ENCODE data around the gene KCNQ5. TPM values are rescaled to one million over a fixed set of nuclear protein-coding genes. Genes with fewer than 3 reads are reported as not detected.

Gene KCNQ5
- total RNA-seq, 2 experiments from 2014 or later: 2.1 to 2.5 TPM

DNA sequence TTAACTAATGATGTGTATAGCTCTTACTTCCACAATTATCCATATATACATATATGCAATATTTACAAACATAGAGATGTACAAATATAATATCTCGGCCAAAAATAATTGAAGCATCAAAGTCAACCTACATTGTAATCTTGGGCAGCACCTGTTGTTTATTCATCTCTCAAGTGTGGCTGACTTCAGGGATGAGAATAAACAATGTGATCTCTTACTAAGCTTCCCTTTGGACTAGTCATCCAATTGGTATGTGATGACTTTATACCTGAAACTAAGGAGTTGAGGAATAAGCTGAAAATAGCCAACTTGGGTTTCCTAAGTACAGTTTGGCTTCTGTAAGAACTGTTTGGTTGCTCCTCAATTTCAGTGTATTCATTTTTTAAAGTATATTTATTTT is 346.8 kb downstream of the KCNQ5 start:
- Mint-ChIP-seq H3K36me3 (ENCODE audit: low read depth) (no peaks in the 10 kb centered on the region), H3K27me3 (no peaks in the 10 kb centered on the region), H3K4me3 (no peak overlapping the region), H3K27ac (no peak overlapping the region), H3K4me1 (ENCODE audit: low read depth) (no peaks in the 10 kb centered on the region), H3K9me3 (no peaks in the 10 kb centered on the region)
- intact Hi-C loops (cut with DNase I, micrococcal nuclease): no loop called here
- H3K36me3 ChIP-seq (ENCODE audit: insufficient read depth, low read length): no peaks in the 10 kb centered on the region
- no peaks in the 10 kb centered on the region for H3K4me1 ChIP-seq (ENCODE audit: insufficient read depth, low read length)
- H3K27me3 ChIP-seq (ENCODE audit: control insufficient read depth in 1 of 2, insufficient read depth in 2 of 2, low read length in 2 of 2): no peaks in the 10 kb centered on the region
- H3K4me3 ChIP-seq (ENCODE audit: low read length): no peak overlapping the region
- ChIA-PET CTCF (no interaction called here), POLR2A (no interaction called here)
- ATAC-seq (ENCODE audit: poor library complexity) (no peak), DNase-seq (no peak)
- no peak overlapping the region for H3K27ac ChIP-seq (ENCODE audit: low read depth in 1 of 2, low read length in 2 of 2)
- TF ChIP-seq, protein P1, sequence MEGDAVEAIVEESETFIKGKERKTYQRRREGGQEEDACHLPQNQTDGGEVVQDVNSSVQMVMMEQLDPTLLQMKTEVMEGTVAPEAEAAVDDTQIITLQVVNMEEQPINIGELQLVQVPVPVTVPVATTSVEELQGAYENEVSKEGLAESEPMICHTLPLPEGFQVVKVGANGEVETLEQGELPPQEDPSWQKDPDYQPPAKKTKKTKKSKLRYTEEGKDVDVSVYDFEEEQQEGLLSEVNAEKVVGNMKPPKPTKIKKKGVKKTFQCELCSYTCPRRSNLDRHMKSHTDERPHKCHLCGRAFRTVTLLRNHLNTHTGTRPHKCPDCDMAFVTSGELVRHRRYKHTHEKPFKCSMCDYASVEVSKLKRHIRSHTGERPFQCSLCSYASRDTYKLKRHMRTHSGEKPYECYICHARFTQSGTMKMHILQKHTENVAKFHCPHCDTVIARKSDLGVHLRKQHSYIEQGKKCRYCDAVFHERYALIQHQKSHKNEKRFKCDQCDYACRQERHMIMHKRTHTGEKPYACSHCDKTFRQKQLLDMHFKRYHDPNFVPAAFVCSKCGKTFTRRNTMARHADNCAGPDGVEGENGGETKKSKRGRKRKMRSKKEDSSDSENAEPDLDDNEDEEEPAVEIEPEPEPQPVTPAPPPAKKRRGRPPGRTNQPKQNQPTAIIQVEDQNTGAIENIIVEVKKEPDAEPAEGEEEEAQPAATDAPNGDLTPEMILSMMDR (IDR thresholded peaks at IDR 0.05): no peak
- H3K9me3 ChIP-seq (ENCODE audit: control insufficient read depth in 1 of 2, insufficient read depth in 1 of 2, low read length in 2 of 2): no peaks in the 10 kb centered on the region

DNA sequence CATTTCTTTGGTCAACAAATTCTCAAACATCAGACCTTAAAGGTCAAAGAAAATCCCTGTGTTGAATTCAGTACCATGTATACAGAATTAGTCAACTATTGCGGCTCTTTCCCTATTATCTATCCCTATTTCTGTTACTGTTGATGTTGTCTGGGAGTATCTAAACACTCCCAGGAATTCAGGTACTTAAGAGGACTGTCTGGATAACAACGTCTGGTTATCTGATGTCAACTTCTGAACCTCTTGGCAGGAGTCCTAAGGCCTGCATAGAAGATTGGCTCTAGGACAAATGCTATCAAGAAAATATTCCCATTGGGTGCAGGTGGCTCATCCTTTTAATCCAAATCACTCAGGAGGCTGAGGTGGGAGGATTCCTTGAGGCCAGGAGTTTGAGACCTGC is 347.8 kb downstream of the KCNQ5 start:
- Mint-ChIP-seq H3K27ac (no peak overlapping the region), H3K9me3 (no peaks in the 10 kb centered on the region), H3K4me3 (no peak overlapping the region), H3K36me3 (ENCODE audit: low read depth) (no peaks in the 10 kb centered on the region), H3K4me1 (ENCODE audit: low read depth) (no peaks in the 10 kb centered on the region), H3K27me3 (no peaks in the 10 kb centered on the region)
- DNase-seq (no peak), ATAC-seq (ENCODE audit: poor library complexity) (no peak)
- Histone ChIP-seq H3K27me3 (ENCODE audit: control insufficient read depth in 1 of 2, insufficient read depth in 2 of 2, low read length in 2 of 2) (no peaks in the 10 kb centered on the region), H3K27ac (ENCODE audit: low read depth in 1 of 2, low read length in 2 of 2) (no peak overlapping the region), H3K4me3 (ENCODE audit: low read length) (no peak overlapping the region), H3K4me1 (ENCODE audit: insufficient read depth, low read length) (no peaks in the 10 kb centered on the region), H3K36me3 (ENCODE audit: insufficient read depth, low read length) (no peaks in the 10 kb centered on the region), H3K9me3 (ENCODE audit: control insufficient read depth in 1 of 2, insufficient read depth in 1 of 2, low read length in 2 of 2) (no peaks in the 10 kb centered on the region)
- CTCF ChIA-PET: no interaction called here
- TF ChIP-seq, protein P1 (IDR thresholded peaks at IDR 0.05): no peak
- POLR2A ChIA-PET: no interaction called here
- intact Hi-C loops (cut with DNase I, micrococcal nuclease): no loop called here

- Mint-ChIP-seq H3K27ac (no peak overlapping the region), H3K27me3 (no peaks in the 10 kb centered on the region), H3K4me3 (no peak overlapping the region), H3K4me1 (ENCODE audit: low read depth) (no peaks in the 10 kb centered on the region), H3K9me3 (no peaks in the 10 kb centered on the region), H3K36me3 (ENCODE audit: low read depth) (peaks cover 4% of the 10 kb centered on the region)
- intact Hi-C loops (cut with DNase I, micrococcal nuclease): no loop called here
- Histone ChIP-seq H3K27ac (ENCODE audit: low read depth in 1 of 2, low read length in 2 of 2) (no peak overlapping the region), H3K36me3 (ENCODE audit: insufficient read depth, low read length) (no peaks in the 10 kb centered on the region), H3K9me3 (ENCODE audit: control insufficient read depth in 1 of 2, insufficient read depth in 1 of 2, low read length in 2 of 2) (no peaks in the 10 kb centered on the region), H3K27me3 (ENCODE audit: control insufficient read depth in 1 of 2, insufficient read depth in 2 of 2, low read length in 2 of 2) (no peaks in the 10 kb centered on the region), H3K4me3 (ENCODE audit: low read length) (no peak overlapping the region), H3K4me1 (ENCODE audit: insufficient read depth, low read length) (no peaks in the 10 kb centered on the region)
- ATAC-seq (ENCODE audit: poor library complexity) (no peak), DNase-seq (no peak)
- ChIA-PET POLR2A (no interaction called here), CTCF (no interaction called here)
- TF ChIP-seq, protein P1 (IDR thresholded peaks at IDR 0.05): no peak
These were observed 350.7 kb downstream of the KCNQ5 start for GRCh38 chr6:72972579-72972978.

Measured in CD4-positive, alpha-beta T cell (primary cell).